Gastroesophageal sphincter (tissue), 3 donors: ENCODE results near the gene EVX1.

Source experiments
- EP300 ChIP-seq: sonication (generic); formaldehyde crosslinking; IDR thresholded peaks from one replicate; pipeline ENCODE4 v1.6.1; 2017; ENCODE audit warnings: antibody characterized with exemption, mild to moderate bottlenecking
- TF ChIP-seq, protein P1 (sequence below), 4 experiments: fragments of 200-600 bp in 2 of 4; fragments of 450-650 bp in 2 of 4; sonication (generic) in 1 of 4; IDR thresholded peaks; one replicate each; pipeline ENCODE4 v1.5.1; 2017 to 2019; ENCODE audit warnings: antibody characterized with exemption in 4 of 4, mild to moderate bottlenecking in 2 of 4, moderate library complexity in 2 of 4

DNA sequence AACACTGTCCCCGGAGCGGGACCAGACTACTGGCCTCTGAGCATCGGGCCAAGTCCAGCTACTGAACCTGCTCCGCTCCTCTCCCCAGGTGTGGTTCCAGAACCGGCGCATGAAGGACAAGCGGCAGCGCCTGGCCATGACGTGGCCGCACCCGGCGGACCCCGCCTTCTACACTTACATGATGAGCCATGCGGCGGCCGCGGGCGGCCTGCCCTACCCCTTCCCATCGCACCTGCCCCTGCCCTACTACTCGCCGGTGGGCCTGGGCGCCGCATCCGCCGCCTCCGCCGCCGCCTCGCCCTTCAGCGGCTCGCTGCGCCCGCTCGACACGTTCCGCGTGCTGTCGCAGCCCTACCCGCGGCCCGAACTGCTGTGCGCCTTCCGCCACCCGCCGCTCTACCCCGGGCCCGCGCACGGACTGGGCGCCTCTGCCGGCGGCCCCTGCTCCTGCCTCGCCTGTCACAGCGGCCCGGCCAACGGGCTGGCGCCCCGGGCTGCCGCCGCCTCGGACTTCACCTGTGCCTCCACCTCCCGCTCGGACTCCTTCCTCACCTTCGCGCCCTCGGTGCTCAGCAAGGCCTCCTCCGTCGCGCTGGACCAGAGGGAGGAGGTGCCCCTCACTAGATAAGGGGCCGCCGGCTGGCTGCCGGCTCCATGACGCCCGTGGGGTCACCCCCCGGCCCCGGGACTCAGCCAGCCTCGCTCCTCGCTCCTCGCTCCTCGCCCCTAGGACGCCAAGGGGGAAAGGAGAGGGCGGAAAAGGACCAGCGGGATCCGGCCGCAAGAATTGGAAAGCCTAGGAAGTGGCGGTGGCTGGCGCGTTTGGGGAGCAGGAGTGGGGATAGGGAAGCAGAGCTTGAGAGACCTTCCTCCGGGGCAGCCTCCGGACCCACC, 3.4 kb downstream of the EVX1 start:
- TF ChIP-seq, protein P1, sequence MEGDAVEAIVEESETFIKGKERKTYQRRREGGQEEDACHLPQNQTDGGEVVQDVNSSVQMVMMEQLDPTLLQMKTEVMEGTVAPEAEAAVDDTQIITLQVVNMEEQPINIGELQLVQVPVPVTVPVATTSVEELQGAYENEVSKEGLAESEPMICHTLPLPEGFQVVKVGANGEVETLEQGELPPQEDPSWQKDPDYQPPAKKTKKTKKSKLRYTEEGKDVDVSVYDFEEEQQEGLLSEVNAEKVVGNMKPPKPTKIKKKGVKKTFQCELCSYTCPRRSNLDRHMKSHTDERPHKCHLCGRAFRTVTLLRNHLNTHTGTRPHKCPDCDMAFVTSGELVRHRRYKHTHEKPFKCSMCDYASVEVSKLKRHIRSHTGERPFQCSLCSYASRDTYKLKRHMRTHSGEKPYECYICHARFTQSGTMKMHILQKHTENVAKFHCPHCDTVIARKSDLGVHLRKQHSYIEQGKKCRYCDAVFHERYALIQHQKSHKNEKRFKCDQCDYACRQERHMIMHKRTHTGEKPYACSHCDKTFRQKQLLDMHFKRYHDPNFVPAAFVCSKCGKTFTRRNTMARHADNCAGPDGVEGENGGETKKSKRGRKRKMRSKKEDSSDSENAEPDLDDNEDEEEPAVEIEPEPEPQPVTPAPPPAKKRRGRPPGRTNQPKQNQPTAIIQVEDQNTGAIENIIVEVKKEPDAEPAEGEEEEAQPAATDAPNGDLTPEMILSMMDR (IDR thresholded peaks at IDR 0.05) = no peak
- no peak for TF ChIP-seq EP300
